Measurements from ENCODE around the gene SYT17. TPM values are rescaled to one million over a fixed set of nuclear protein-coding genes. Genes with fewer than 3 reads are reported as not detected.

The SYT17 gene
- total and polyA plus RNA-seq, 7 donors, result 0.08 to 0.58 (median 0.39) TPM

DNA sequence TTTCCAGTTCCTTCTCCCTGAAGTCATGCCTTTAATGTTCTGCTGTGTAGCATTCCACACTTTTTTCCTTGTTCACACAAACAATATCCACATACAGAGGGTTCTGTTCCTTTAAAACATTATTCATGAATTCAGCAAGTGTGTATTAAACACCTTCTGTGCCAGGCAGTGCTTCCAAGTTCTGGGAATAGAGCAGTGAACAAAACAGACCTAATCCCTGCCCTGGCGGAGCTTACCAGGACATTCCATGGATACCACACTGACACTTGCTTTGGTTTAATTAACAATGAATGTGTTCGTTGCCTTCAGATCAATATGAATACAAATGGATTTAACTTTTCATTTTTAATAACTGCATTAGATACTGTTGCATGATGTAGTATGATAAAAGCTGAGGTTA lies 59.6 kb downstream of the SYT17 start:
- Histone ChIP-seq H3K4me3 (no peak overlapping the region), H3K9me3 (peaks cover 4% of the 10 kb centered on the region), H3K27me3 (ENCODE audit: insufficient read depth in 3 of 3, low read length in 2 of 3) (no peaks in the 10 kb centered on the region), H3K27ac (no peak overlapping the region), H3K4me1 (no peaks in the 10 kb centered on the region), H3K36me3 (ENCODE audit: insufficient read depth in 1 of 2, low read depth in 1 of 2) (no peaks in the 10 kb centered on the region)
- intact Hi-C loops (cut with DNase I), result no loop called here
- ATAC-seq (no peak), DNase-seq (no peak)
- TF ChIP-seq, protein P1, sequence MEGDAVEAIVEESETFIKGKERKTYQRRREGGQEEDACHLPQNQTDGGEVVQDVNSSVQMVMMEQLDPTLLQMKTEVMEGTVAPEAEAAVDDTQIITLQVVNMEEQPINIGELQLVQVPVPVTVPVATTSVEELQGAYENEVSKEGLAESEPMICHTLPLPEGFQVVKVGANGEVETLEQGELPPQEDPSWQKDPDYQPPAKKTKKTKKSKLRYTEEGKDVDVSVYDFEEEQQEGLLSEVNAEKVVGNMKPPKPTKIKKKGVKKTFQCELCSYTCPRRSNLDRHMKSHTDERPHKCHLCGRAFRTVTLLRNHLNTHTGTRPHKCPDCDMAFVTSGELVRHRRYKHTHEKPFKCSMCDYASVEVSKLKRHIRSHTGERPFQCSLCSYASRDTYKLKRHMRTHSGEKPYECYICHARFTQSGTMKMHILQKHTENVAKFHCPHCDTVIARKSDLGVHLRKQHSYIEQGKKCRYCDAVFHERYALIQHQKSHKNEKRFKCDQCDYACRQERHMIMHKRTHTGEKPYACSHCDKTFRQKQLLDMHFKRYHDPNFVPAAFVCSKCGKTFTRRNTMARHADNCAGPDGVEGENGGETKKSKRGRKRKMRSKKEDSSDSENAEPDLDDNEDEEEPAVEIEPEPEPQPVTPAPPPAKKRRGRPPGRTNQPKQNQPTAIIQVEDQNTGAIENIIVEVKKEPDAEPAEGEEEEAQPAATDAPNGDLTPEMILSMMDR (IDR thresholded peaks at IDR 0.05), result no peak
- WGBS, 3 donors, result 27 to 41% (median 32%) methylated on average over 2 of the region's 2 CpGs

DNA sequence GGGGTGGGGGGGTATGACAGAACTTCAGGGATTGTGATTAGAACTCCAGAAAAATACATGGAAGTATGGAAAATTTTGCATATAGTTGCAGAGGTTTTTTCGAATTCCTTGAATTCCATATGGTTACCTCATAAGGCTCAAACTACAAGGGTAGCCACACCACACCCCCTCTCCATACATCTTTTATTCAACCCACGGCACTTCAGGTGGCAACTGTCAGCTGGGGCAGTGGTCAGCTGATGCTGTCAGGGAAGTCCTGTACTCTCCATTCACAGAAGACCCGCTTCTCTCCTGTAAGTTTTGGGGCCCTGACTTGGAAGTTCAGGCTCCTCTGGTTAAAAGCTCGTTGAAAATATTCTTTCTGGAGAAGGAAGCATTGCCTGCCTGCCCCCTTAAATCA lies 60.0 kb downstream of the SYT17 start:
- intact Hi-C loops (cut with DNase I), result no loop called here
- no peak for DNase-seq
- no peaks in the 10 kb centered on the region for H3K36me3 ChIP-seq (ENCODE audit: insufficient read depth in 1 of 2, low read depth in 1 of 2)
- WGBS, 3 donors, result 51 to 66% (median 52%) methylated on average over 4 of the region's 4 CpGs
- TF ChIP-seq, protein P1 (IDR thresholded peaks at IDR 0.05), result no peak
- H3K4me1 ChIP-seq, result no peaks in the 10 kb centered on the region
- no peak overlapping the region for H3K27ac ChIP-seq
- H3K27me3 ChIP-seq (ENCODE audit: insufficient read depth in 3 of 3, low read length in 2 of 3), result no peaks in the 10 kb centered on the region
- H3K9me3 ChIP-seq, result peaks cover 4% of the 10 kb centered on the region
- ATAC-seq, result no peak
- H3K4me3 ChIP-seq, result no peak overlapping the region

DNA sequence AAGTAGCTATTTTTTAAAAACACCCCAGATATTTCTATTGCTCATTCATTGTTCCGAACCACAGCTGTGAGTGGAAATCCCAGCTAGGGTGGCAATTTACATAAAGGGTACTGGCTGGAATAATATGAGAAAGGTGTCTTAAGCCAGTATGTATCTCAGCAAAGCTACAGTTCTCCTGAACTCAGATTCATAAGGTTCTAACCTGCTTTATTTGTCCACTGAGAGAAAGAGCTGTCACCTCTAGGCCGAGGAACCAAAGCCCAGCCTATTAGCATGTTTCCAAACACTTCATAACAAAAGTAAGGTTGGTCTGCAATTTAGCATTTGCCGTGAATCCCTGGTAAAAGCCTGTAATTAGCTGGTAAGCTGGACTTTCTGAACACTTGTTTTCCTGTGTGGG lies 60.5 kb downstream of the SYT17 start:
- 55 to 74% (median 59%) methylated on average over 3 of the region's 3 CpGs for WGBS, 3 donors
- intact Hi-C loops (cut with DNase I), result no loop called here
- Histone ChIP-seq H3K4me3 (no peak overlapping the region), H3K36me3 (ENCODE audit: insufficient read depth in 1 of 2, low read depth in 1 of 2) (no peaks in the 10 kb centered on the region), H3K9me3 (peaks cover 4% of the 10 kb centered on the region), H3K4me1 (no peaks in the 10 kb centered on the region), H3K27me3 (ENCODE audit: insufficient read depth in 3 of 3, low read length in 2 of 3) (no peaks in the 10 kb centered on the region), H3K27ac (no peak overlapping the region)
- TF ChIP-seq, protein P1 (IDR thresholded peaks at IDR 0.05), result no peak
- no peak for DNase-seq
- ATAC-seq, result no peak

DNA sequence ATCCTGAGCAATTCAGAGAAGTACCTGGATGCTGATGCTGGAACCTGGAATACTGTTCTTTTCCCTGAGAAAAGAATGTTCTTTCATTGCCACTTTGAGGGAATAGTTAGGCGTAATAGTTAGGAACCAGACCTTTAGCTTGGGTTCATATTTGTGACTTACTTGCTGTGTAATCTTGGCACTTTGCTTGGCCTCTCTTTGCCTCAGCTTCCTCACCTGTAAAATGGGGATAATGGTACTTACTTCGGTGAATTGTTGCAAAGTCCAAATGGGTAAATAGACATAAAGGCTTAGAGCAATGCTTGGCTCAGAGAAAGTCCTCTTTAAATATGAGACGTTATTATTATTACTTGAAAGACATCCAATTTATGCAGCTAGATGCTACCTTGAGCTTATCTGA lies 62.5 kb downstream of the SYT17 start:
- intact Hi-C loops (cut with DNase I), result no loop called here
- Histone ChIP-seq H3K36me3 (ENCODE audit: insufficient read depth in 1 of 2, low read depth in 1 of 2) (no peaks in the 10 kb centered on the region), H3K4me1 (no peaks in the 10 kb centered on the region), H3K9me3 (peaks cover 7% of the 10 kb centered on the region), H3K27me3 (ENCODE audit: insufficient read depth in 3 of 3, low read length in 2 of 3) (no peaks in the 10 kb centered on the region), H3K27ac (no peak overlapping the region), H3K4me3 (no peak overlapping the region)
- WGBS, 3 donors, result 78 to 95% (median 93%) methylated on average over 3 of the region's 3 CpGs
- ATAC-seq (no peak), DNase-seq (no peak)
- TF ChIP-seq, protein P1 (IDR thresholded peaks at IDR 0.05), result no peak

DNA sequence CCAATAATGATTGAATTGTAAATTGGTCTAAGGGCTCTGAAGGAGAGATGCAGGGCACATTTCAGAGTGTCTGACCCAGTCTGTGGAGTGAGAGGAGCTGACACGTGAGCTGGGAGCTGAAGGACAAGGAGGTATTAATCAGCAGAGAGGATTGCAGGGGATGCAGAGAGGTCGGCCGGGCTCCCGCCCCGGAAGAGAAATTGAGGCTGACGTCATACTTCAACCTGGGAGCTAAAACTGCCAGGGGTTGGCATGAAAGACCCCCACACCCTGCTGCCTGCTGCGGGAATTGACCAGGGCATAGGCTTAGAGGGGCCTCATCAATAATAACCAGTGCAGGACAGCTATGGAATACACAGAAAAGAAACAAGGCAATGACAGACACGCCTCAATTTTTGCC lies 63.8 kb downstream of the SYT17 start:
- Histone ChIP-seq H3K9me3 (peaks cover 10% of the 10 kb centered on the region), H3K4me3 (no peak overlapping the region), H3K27me3 (ENCODE audit: insufficient read depth in 3 of 3, low read length in 2 of 3) (no peaks in the 10 kb centered on the region), H3K27ac (no peak overlapping the region), H3K4me1 (no peaks in the 10 kb centered on the region), H3K36me3 (ENCODE audit: insufficient read depth in 1 of 2, low read depth in 1 of 2) (no peaks in the 10 kb centered on the region)
- 86 to 90% (median 87%) methylated on average over 8 of the region's 8 CpGs for WGBS, 3 donors
- no peak for DNase-seq
- no peak for ATAC-seq
- intact Hi-C loops (cut with DNase I), result no loop called here
- TF ChIP-seq, protein P1 (IDR thresholded peaks at IDR 0.05), result no peak

Data from psoas muscle (tissue), 8 donors.